Stimulated activated CD4-positive, alpha-beta T cell treated with anti-CD3 and anti-CD28 coated beads, Interleukin-4, amount 100 ng/mL, for 48 hours (primary cell): ENCODE results near the gene ARID5B.

Source experiments
- DNase-seq, 2 donors: peaks; one replicate each; pipeline ENCODE4 v3.0.0-alpha.2; 2020; ENCODE audit warnings: low read depth in 2 of 2

The ARID5B gene

GRCh38 chr10:61904733-61905725 lies 3.5 kb downstream of the ARID5B start:
- DNase-seq, result peak; percentile 27 to 53

- no peak for DNase-seq
Observed at GRCh38 chr10:61905837-61906561, 4.5 kb downstream of the ARID5B start.

- DNase-seq, result no peak
Observed at GRCh38 chr10:61906562-61906901, 5.0 kb downstream of the ARID5B start.

- no peak for DNase-seq
Observed at GRCh38 chr10:61907011-61907410, 5.5 kb downstream of the ARID5B start.

GRCh38 chr10:61907587-61907986 lies 6.1 kb downstream of the ARID5B start:
- no peak for DNase-seq

- DNase-seq, result no peak
Observed at GRCh38 chr10:61910226-61910805, 8.8 kb downstream of the ARID5B start.

- no peak for DNase-seq
Observed at GRCh38 chr10:61910894-61911293, 9.4 kb downstream of the ARID5B start.

- no peak for DNase-seq
Observed at GRCh38 chr10:61911425-61911824, 9.9 kb downstream of the ARID5B start.

- no peak for DNase-seq
Observed at GRCh38 chr10:61912981-61913380, 11.5 kb downstream of the ARID5B start.

- DNase-seq, result no peak
Observed at GRCh38 chr10:61918140-61918539, 16.6 kb downstream of the ARID5B start.

- DNase-seq, result no peak
Observed at GRCh38 chr10:61918989-61919388, 17.5 kb downstream of the ARID5B start.

GRCh38 chr10:61919646-61920215 lies 18.2 kb downstream of the ARID5B start:
- no peak for DNase-seq

GRCh38 chr10:61921143-61921542 lies 19.6 kb downstream of the ARID5B start:
- no peak for DNase-seq

- DNase-seq, result no peak
Observed at GRCh38 chr10:61923210-61923949, 21.9 kb downstream of the ARID5B start.

- DNase-seq, result no peak
Observed at GRCh38 chr10:61923950-61924274, 22.4 kb downstream of the ARID5B start.

GRCh38 chr10:61929555-61929954 lies 28.1 kb downstream of the ARID5B start:
- no peak for DNase-seq

- DNase-seq, result no peak
Observed at GRCh38 chr10:61931620-61932332, 30.3 kb downstream of the ARID5B start.

GRCh38 chr10:61933859-61934555 lies 32.5 kb downstream of the ARID5B start:
- DNase-seq, result no peak

- DNase-seq, result no peak
Observed at GRCh38 chr10:61935077-61935476, 33.6 kb downstream of the ARID5B start.

- no peak for DNase-seq
Observed at GRCh38 chr10:61936770-61937169, 35.3 kb downstream of the ARID5B start.
